ENCODE measurements around the gene CPS1. TPM values are rescaled to one million over a fixed set of nuclear protein-coding genes. Genes with fewer than 3 reads are reported as not detected.

Gene CPS1
- total RNA-seq, 2 experiments from 2014 or later = 0.41 to 0.67 TPM

DNA sequence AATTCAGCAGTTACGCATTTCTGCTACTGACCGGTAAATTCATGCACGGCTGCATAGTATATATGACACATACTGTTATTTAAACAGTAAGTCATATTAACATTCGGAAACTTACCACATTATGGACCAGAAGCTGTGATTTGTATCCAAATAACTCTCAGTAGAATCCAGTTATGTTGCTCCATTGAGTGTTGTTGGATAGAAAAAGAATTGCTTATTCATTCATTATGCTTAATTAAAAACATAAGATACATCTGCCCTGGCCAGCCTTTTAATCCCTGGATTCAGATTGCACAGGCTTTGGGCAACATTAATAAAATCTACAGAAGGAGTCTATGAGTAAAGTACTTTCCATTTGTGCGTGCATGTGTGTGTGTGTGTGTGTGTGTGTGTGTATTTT lies 111.3 kb downstream of the CPS1 start:
- no peak for DNase-seq
- no peaks in the 10 kb centered on the region for H3K36me3 Mint-ChIP-seq (ENCODE audit: low read depth)
- no peak for TF ChIP-seq CTCF (IDR thresholded peaks at IDR 0.05)
- Histone ChIP-seq H3K4me1 (ENCODE audit: insufficient read depth, low read length) (no peaks in the 10 kb centered on the region), H3K9me3 (ENCODE audit: control insufficient read depth in 1 of 2, insufficient read depth in 1 of 2, low read length in 2 of 2) (no peaks in the 10 kb centered on the region), H3K27me3 (ENCODE audit: control insufficient read depth in 1 of 2, insufficient read depth in 2 of 2, low read length in 2 of 2) (no peaks in the 10 kb centered on the region), H3K36me3 (ENCODE audit: insufficient read depth, low read length) (no peaks in the 10 kb centered on the region), H3K4me3 (ENCODE audit: low read length) (no peak overlapping the region), H3K27ac (ENCODE audit: low read depth in 1 of 2, low read length in 2 of 2) (no peak overlapping the region)
- no peak overlapping the region for H3K27ac Mint-ChIP-seq
- H3K4me3 Mint-ChIP-seq = no peak overlapping the region
- H3K4me1 Mint-ChIP-seq (ENCODE audit: low read depth) = no peaks in the 10 kb centered on the region
- no peaks in the 10 kb centered on the region for H3K9me3 Mint-ChIP-seq
- H3K27me3 Mint-ChIP-seq = no peaks in the 10 kb centered on the region
- no peak for ATAC-seq (ENCODE audit: poor library complexity)
- ChIA-PET POLR2A (no interaction called here), CTCF (no interaction called here)
- intact Hi-C loops (cut with DNase I, micrococcal nuclease) = no loop called here

- Mint-ChIP-seq H3K9me3 (no peaks in the 10 kb centered on the region), H3K27ac (no peak overlapping the region), H3K36me3 (ENCODE audit: low read depth) (no peaks in the 10 kb centered on the region), H3K4me1 (ENCODE audit: low read depth) (no peaks in the 10 kb centered on the region), H3K27me3 (no peaks in the 10 kb centered on the region), H3K4me3 (no peak overlapping the region)
- no peaks in the 10 kb centered on the region for H3K9me3 ChIP-seq (ENCODE audit: control insufficient read depth in 1 of 2, insufficient read depth in 1 of 2, low read length in 2 of 2)
- intact Hi-C loops (cut with DNase I, micrococcal nuclease) = no loop called here
- no peak for ATAC-seq (ENCODE audit: poor library complexity)
- no peaks in the 10 kb centered on the region for H3K27me3 ChIP-seq (ENCODE audit: control insufficient read depth in 1 of 2, insufficient read depth in 2 of 2, low read length in 2 of 2)
- no peaks in the 10 kb centered on the region for H3K36me3 ChIP-seq (ENCODE audit: insufficient read depth, low read length)
- H3K4me1 ChIP-seq (ENCODE audit: insufficient read depth, low read length) = no peaks in the 10 kb centered on the region
- POLR2A ChIA-PET = no interaction called here
- CTCF ChIA-PET = no interaction called here
- no peak for TF ChIP-seq CTCF (IDR thresholded peaks at IDR 0.05)
- H3K27ac ChIP-seq (ENCODE audit: low read depth in 1 of 2, low read length in 2 of 2) = no peak overlapping the region
- no peak overlapping the region for H3K4me3 ChIP-seq (ENCODE audit: low read length)
- no peak for DNase-seq
Measured at GRCh38 chr2:210671065-210671464, 114.7 kb downstream of the CPS1 start.

GRCh38 chr2:210673117-210673516 lies 116.7 kb downstream of the CPS1 start:
- no peaks in the 10 kb centered on the region for H3K4me1 Mint-ChIP-seq (ENCODE audit: low read depth)
- Histone ChIP-seq H3K4me3 (ENCODE audit: low read length) (no peak overlapping the region), H3K4me1 (ENCODE audit: insufficient read depth, low read length) (no peaks in the 10 kb centered on the region), H3K9me3 (ENCODE audit: control insufficient read depth in 1 of 2, insufficient read depth in 1 of 2, low read length in 2 of 2) (no peaks in the 10 kb centered on the region), H3K36me3 (ENCODE audit: insufficient read depth, low read length) (no peaks in the 10 kb centered on the region), H3K27me3 (ENCODE audit: control insufficient read depth in 1 of 2, insufficient read depth in 2 of 2, low read length in 2 of 2) (no peaks in the 10 kb centered on the region), H3K27ac (ENCODE audit: low read depth in 1 of 2, low read length in 2 of 2) (no peak overlapping the region)
- H3K27me3 Mint-ChIP-seq = no peaks in the 10 kb centered on the region
- TF ChIP-seq CTCF (IDR thresholded peaks at IDR 0.05) = no peak
- no peaks in the 10 kb centered on the region for H3K9me3 Mint-ChIP-seq
- H3K4me3 Mint-ChIP-seq = no peak overlapping the region
- ChIA-PET CTCF (no interaction called here), POLR2A (no interaction called here)
- intact Hi-C loops (cut with DNase I, micrococcal nuclease) = no loop called here
- no peaks in the 10 kb centered on the region for H3K36me3 Mint-ChIP-seq (ENCODE audit: low read depth)
- H3K27ac Mint-ChIP-seq = no peak overlapping the region
- DNase-seq (no peak), ATAC-seq (ENCODE audit: poor library complexity) (no peak)
